Chondrocyte (in vitro differentiated cells): ENCODE results near the gene PKP1. TPM values are rescaled to one million over a fixed set of nuclear protein-coding genes. Genes with fewer than 3 reads are reported as not detected.

Experiments used
- DNase-seq: peaks from one replicate; pipeline ENCODE4 v3.0.0; 2021; ENCODE audit warnings: mixed read lengths, low spot score
- H3K27ac Mint-ChIP-seq: one replicate; pipeline ENCODE4 v1.8.0; 2021; ENCODE audit warnings: mild to moderate bottlenecking, moderate library complexity, mixed read lengths; ENCODE audit not compliant: unreplicated experiment
- H3K27me3 Mint-ChIP-seq: 2 replicates; pipeline ENCODE4 v1.8.0; 2021; ENCODE audit warnings: low read depth, mixed read lengths
- H3K36me3 Mint-ChIP-seq: 2 replicates; pipeline ENCODE4 v1.8.0; 2021; ENCODE audit warnings: low read depth, mixed read lengths
- H3K4me1 Mint-ChIP-seq: 2 replicates; pipeline ENCODE4 v1.8.0; 2021; ENCODE audit warnings: low read depth, mild to moderate bottlenecking, mixed read lengths
- H3K4me3 Mint-ChIP-seq: one replicate; pipeline ENCODE4 v1.8.0; 2021; ENCODE audit warnings: mild to moderate bottlenecking, moderate library complexity, mixed read lengths; ENCODE audit not compliant: unreplicated experiment
- H3K9me3 Mint-ChIP-seq: 2 replicates; pipeline ENCODE4 v1.8.0; 2021; ENCODE audit warnings: low read depth, mixed read lengths
- CTCF ChIP-seq: fragments of 200-600 bp; sonication (generic); IDR thresholded peaks from 2 replicates; pipeline ENCODE4 v1.5.0; 2021; ENCODE audit warnings: antibody characterized with exemption, mild to moderate bottlenecking, moderate library complexity
- total RNA-seq: library from RNA; stranded (reverse); gene quantifications from 3 replicates; pipeline ENCODE4 v1.2.1, GENCODE V29; 2021

PKP1 gene
- total RNA-seq, 1 donor from 2014 or later: 4.0 TPM

GRCh38 chr1:201309416-201309815 lies 26.1 kb downstream of the PKP1 start:
- no peak for DNase-seq
- Mint-ChIP-seq H3K27me3 (no peaks in the 10 kb centered on the region), H3K9me3 (no peaks in the 10 kb centered on the region), H3K4me3 (no peak overlapping the region), H3K27ac (peak overlapping the region; percentile 84), H3K4me1 (peaks cover 48% of the 10 kb centered on the region), H3K36me3 (peaks cover 1% of the 10 kb centered on the region)
- TF ChIP-seq CTCF: peak; percentile 52

GRCh38 chr1:201310251-201310985 lies 27.1 kb downstream of the PKP1 start:
- peak; percentile 68 for DNase-seq
- Mint-ChIP-seq H3K27ac (no peak overlapping the region), H3K36me3 (peaks cover 1% of the 10 kb centered on the region), H3K27me3 (peaks cover 3% of the 10 kb centered on the region), H3K9me3 (no peaks in the 10 kb centered on the region), H3K4me1 (peaks cover 48% of the 10 kb centered on the region), H3K4me3 (no peak overlapping the region)
- no peak for TF ChIP-seq CTCF

GRCh38 chr1:201310986-201311355 lies 27.7 kb downstream of the PKP1 start:
- no peak for DNase-seq
- Mint-ChIP-seq H3K4me1 (peaks cover 48% of the 10 kb centered on the region), H3K27me3 (peaks cover 8% of the 10 kb centered on the region), H3K36me3 (peaks cover 3% of the 10 kb centered on the region), H3K27ac (no peak overlapping the region), H3K9me3 (no peaks in the 10 kb centered on the region), H3K4me3 (no peak overlapping the region)
- no peak for TF ChIP-seq CTCF

- DNase-seq: peak; percentile 32
- Mint-ChIP-seq H3K36me3 (peaks cover 4% of the 10 kb centered on the region), H3K4me3 (no peak overlapping the region), H3K4me1 (peaks cover 48% of the 10 kb centered on the region), H3K27me3 (peaks cover 9% of the 10 kb centered on the region), H3K27ac (peak overlapping the region; percentile 49), H3K9me3 (no peaks in the 10 kb centered on the region)
- TF ChIP-seq CTCF: no peak
Measured at GRCh38 chr1:201311356-201312011, 28.2 kb downstream of the PKP1 start.

- TF ChIP-seq CTCF: no peak
- H3K9me3 Mint-ChIP-seq: no peaks in the 10 kb centered on the region
- H3K27ac Mint-ChIP-seq: no peak overlapping the region
- DNase-seq: no peak
- peaks cover 4% of the 10 kb centered on the region for H3K36me3 Mint-ChIP-seq
- no peak overlapping the region for H3K4me3 Mint-ChIP-seq
- H3K27me3 Mint-ChIP-seq: peaks cover 9% of the 10 kb centered on the region
- H3K4me1 Mint-ChIP-seq: peaks cover 48% of the 10 kb centered on the region
Measured at GRCh38 chr1:201312298-201312697, 29.0 kb downstream of the PKP1 start.
